ENCODE measurements around the gene TMEM253. TPM values are rescaled to one million over a fixed set of nuclear protein-coding genes. Genes with fewer than 3 reads are reported as not detected.

The TMEM253 gene
- total and polyA plus RNA-seq, 8 donors, result 0.58 to 1.5 (median 0.82) TPM

- intact Hi-C loops (cut with DNase I), result no loop called here
- peak; percentile 38 to 51 for TF ChIP-seq CTCF (IDR thresholded peaks at IDR 0.05)
- ATAC-seq (peak; percentile 34), DNase-seq (no peak)
- Histone ChIP-seq H3K27ac (no peak overlapping the region), H3K4me3 (no peak overlapping the region), H3K27me3 (peaks cover 0 to 7% of the 10 kb centered on the region in 2 donors), H3K36me3 (no peaks in the 10 kb centered on the region), H3K9me3 (no peaks in the 10 kb centered on the region), H3K4me1 (no peaks in the 10 kb centered on the region)
These were observed 35.2 kb downstream of the TMEM253 start for GRCh38 chr14:21136024-21136423.

GRCh38 chr14:21142357-21142756 is 41.5 kb downstream of the TMEM253 start:
- ATAC-seq (no peak), DNase-seq (no peak)
- intact Hi-C loops (cut with DNase I), result no loop called here
- Histone ChIP-seq H3K4me1 (no peaks in the 10 kb centered on the region), H3K36me3 (no peaks in the 10 kb centered on the region), H3K4me3 (no peak overlapping the region), H3K27ac (no peak overlapping the region), H3K27me3 (peaks cover 0 to 8% of the 10 kb centered on the region in 2 donors), H3K9me3 (peaks cover 0 to 21% of the 10 kb centered on the region in 2 donors)
- no peak for TF ChIP-seq CTCF (IDR thresholded peaks at IDR 0.05)

- H3K27me3 ChIP-seq, result peaks cover 0 to 7% of the 10 kb centered on the region in 2 donors
- no peaks in the 10 kb centered on the region for H3K36me3 ChIP-seq
- no peak overlapping the region for H3K27ac ChIP-seq
- DNase-seq (no peak), ATAC-seq (no peak)
- no peaks in the 10 kb centered on the region for H3K4me1 ChIP-seq
- no peak for TF ChIP-seq CTCF (IDR thresholded peaks at IDR 0.05)
- intact Hi-C loops (cut with DNase I), result no loop called here
- H3K9me3 ChIP-seq, result peaks cover 0 to 21% of the 10 kb centered on the region in 2 donors
- no peak overlapping the region for H3K4me3 ChIP-seq
These were observed 44.6 kb downstream of the TMEM253 start for GRCh38 chr14:21145437-21145836.

GRCh38 chr14:21149641-21150367 is 48.9 kb downstream of the TMEM253 start:
- H3K4me1 ChIP-seq, result no peaks in the 10 kb centered on the region
- no peak overlapping the region for H3K4me3 ChIP-seq
- H3K36me3 ChIP-seq, result no peaks in the 10 kb centered on the region
- no peak for TF ChIP-seq CTCF (IDR thresholded peaks at IDR 0.05)
- H3K27ac ChIP-seq, result no peak overlapping the region
- intact Hi-C loops (cut with DNase I), result no loop called here
- DNase-seq (no peak), ATAC-seq (no peak)
- no peaks in the 10 kb centered on the region for H3K27me3 ChIP-seq
- H3K9me3 ChIP-seq, result peaks cover 0 to 15% of the 10 kb centered on the region in 2 donors

Other genes with a start within 250 kb of the TMEM253 start
- gene RNASE3, start 209.7 kb upstream of the TMEM253 start, total RNA-seq, result 1 to 10 TPM in 1 of 2 donors, not detected in 1; 1.1 TPM
- 1 to 10 TPM in 3 of 6 donors, under 1 TPM in 3; 0.33 to 1.9 (median 0.88) TPM for gene RNASE3, start 209.7 kb upstream of the TMEM253 start, polyA plus RNA-seq (ENCODE audit: insufficient read length in 6 of 6)
- 10 to 100 TPM in 1 of 2 donors, 1 to 10 TPM in 1; 3.8 to 30.6 TPM for gene RNASE2, start 145.6 kb upstream of the TMEM253 start, total RNA-seq
- gene RNASE2, start 145.6 kb upstream of the TMEM253 start, polyA plus RNA-seq (ENCODE audit: insufficient read length in 6 of 6), result 1 to 10 TPM in 4 of 6 donors, under 1 TPM in 2; 0.78 to 3.2 (median 1.8) TPM
- gene METTL17, start 111.1 kb upstream of the TMEM253 start, total RNA-seq, result 10 to 100 TPM; 38.6 to 61.3 TPM
- gene METTL17, start 111.1 kb upstream of the TMEM253 start, polyA plus RNA-seq (ENCODE audit: insufficient read length in 6 of 6), result 100 to 1,000 TPM in 5 of 6 donors, 10 to 100 TPM in 1; 91.8 to 137 (median 120) TPM
- gene SLC39A2, start 101.8 kb upstream of the TMEM253 start, total RNA-seq, result under 1 TPM in 1 of 2 donors, not detected in 1; 0.35 TPM
- under 1 TPM in 5 of 6 donors, not detected in 1; 0.10 to 0.50 (median 0.21) TPM for gene SLC39A2, start 101.8 kb upstream of the TMEM253 start, polyA plus RNA-seq (ENCODE audit: insufficient read length in 6 of 6)
- gene NDRG2, start 76.0 kb upstream of the TMEM253 start, total RNA-seq, result 10 to 100 TPM; 25.6 to 44.2 TPM
- gene NDRG2, start 76.0 kb upstream of the TMEM253 start, polyA plus RNA-seq (ENCODE audit: insufficient read length in 6 of 6), result 100 to 1,000 TPM; 126 to 158 (median 135) TPM
- not detected for gene TPPP2, start 70.8 kb upstream of the TMEM253 start, total RNA-seq
- under 1 TPM in 5 of 6 donors, not detected in 1; 0.20 to 0.50 (median 0.22) TPM for gene TPPP2, start 70.8 kb upstream of the TMEM253 start, polyA plus RNA-seq (ENCODE audit: insufficient read length in 6 of 6)
- not detected for gene RNASE13, start 66.3 kb upstream of the TMEM253 start, total RNA-seq
- gene RNASE13, start 66.3 kb upstream of the TMEM253 start, polyA plus RNA-seq (ENCODE audit: insufficient read length in 6 of 6), result under 1 TPM in 1 of 6 donors, not detected in 5; 0.13 TPM
- not detected for gene RNASE7, start 58.7 kb upstream of the TMEM253 start, total RNA-seq
- under 1 TPM in 4 of 6 donors, not detected in 2; 0.14 to 0.24 (median 0.20) TPM for gene RNASE7, start 58.7 kb upstream of the TMEM253 start, polyA plus RNA-seq (ENCODE audit: insufficient read length in 6 of 6)
- not detected for gene RNASE8, start 43.2 kb upstream of the TMEM253 start, total RNA-seq
- under 1 TPM in 2 of 6 donors, not detected in 4; 0.21 to 0.31 TPM for gene RNASE8, start 43.2 kb upstream of the TMEM253 start, polyA plus RNA-seq (ENCODE audit: insufficient read length in 6 of 6)
- gene ARHGEF40, start 30.8 kb upstream of the TMEM253 start, total RNA-seq, result 10 to 100 TPM; 34.7 to 41.5 TPM
- 10 to 100 TPM; 71.9 to 97.3 (median 82.5) TPM for gene ARHGEF40, start 30.8 kb upstream of the TMEM253 start, polyA plus RNA-seq (ENCODE audit: insufficient read length in 6 of 6)
- gene ZNF219, start 2.4 kb upstream of the TMEM253 start, total RNA-seq, result 10 to 100 TPM; 33.7 to 40.8 TPM
- gene ZNF219, start 2.4 kb upstream of the TMEM253 start, polyA plus RNA-seq (ENCODE audit: insufficient read length in 6 of 6), result 10 to 100 TPM; 30.5 to 45.4 (median 35.7) TPM
- gene OR5AU1, start 55.0 kb downstream of the TMEM253 start, total RNA-seq, result not detected
- gene OR5AU1, start 55.0 kb downstream of the TMEM253 start, polyA plus RNA-seq (ENCODE audit: insufficient read length in 6 of 6), result under 1 TPM; 0.04 to 0.49 (median 0.07) TPM
- gene HNRNPC, start 168.4 kb downstream of the TMEM253 start, total RNA-seq, result 100 to 1,000 TPM; 377 to 427 TPM
- gene HNRNPC, start 168.4 kb downstream of the TMEM253 start, polyA plus RNA-seq (ENCODE audit: insufficient read length in 6 of 6), result 100 to 1,000 TPM; 700 to 903 (median 829) TPM
- gene RPGRIP1, start 179.0 kb downstream of the TMEM253 start, total RNA-seq, result 1 to 10 TPM in 1 of 2 donors, under 1 TPM in 1; 0.41 to 1.3 TPM
- gene RPGRIP1, start 179.0 kb downstream of the TMEM253 start, polyA plus RNA-seq (ENCODE audit: insufficient read length in 6 of 6), result under 1 TPM; 0.54 to 0.84 (median 0.64) TPM

All from left lung (tissue), 10 donors.